Measurements from ENCODE around the gene GRAMD1B. TPM values are rescaled to one million over a fixed set of nuclear protein-coding genes. Genes with fewer than 3 reads are reported as not detected.

The GRAMD1B gene
- total and polyA plus RNA-seq, 12 donors = 7.3 to 41.0 (median 21.0) TPM

DNA sequence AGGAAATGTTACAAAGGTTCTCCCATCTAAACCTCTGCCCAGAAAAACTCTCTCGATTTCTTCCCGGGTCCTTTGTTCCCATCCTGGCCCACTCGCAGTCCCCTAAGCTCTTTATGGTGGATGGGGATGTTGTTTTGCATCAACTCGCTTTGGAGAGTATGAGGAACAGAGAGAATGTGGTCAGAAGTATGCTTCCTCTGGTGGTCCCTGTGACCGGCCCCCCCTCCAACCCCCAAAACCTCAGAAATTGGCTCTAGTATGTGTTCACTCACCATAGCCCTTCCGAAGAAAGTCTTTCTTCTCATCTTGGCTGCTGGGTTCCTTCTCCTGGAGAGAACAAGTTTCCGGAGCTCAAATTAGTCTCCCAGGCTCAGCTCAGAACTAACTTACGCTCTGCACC is 54.4 kb downstream of the GRAMD1B start:
- Histone ChIP-seq H3K27me3 (no peaks in the 10 kb centered on the region), H3K27ac (no peak overlapping the region), H3K4me3 (no peak overlapping the region), H3K36me3 (peaks cover 0 to 12% (median 0%) of the 10 kb centered on the region in 9 donors), H3K9me3 (no peaks in the 10 kb centered on the region), H3K4me1 (peaks cover 0 to 9% (median 0%) of the 10 kb centered on the region in 9 donors)
- DNase-seq (no peak), ATAC-seq (no peak)
- WGBS, 2 donors = 84 to 90% methylated on average over 8 of the region's 8 CpGs
- TF ChIP-seq, protein P1, sequence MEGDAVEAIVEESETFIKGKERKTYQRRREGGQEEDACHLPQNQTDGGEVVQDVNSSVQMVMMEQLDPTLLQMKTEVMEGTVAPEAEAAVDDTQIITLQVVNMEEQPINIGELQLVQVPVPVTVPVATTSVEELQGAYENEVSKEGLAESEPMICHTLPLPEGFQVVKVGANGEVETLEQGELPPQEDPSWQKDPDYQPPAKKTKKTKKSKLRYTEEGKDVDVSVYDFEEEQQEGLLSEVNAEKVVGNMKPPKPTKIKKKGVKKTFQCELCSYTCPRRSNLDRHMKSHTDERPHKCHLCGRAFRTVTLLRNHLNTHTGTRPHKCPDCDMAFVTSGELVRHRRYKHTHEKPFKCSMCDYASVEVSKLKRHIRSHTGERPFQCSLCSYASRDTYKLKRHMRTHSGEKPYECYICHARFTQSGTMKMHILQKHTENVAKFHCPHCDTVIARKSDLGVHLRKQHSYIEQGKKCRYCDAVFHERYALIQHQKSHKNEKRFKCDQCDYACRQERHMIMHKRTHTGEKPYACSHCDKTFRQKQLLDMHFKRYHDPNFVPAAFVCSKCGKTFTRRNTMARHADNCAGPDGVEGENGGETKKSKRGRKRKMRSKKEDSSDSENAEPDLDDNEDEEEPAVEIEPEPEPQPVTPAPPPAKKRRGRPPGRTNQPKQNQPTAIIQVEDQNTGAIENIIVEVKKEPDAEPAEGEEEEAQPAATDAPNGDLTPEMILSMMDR (IDR thresholded peaks at IDR 0.05) = no peak
- intact Hi-C loops (cut with DNase I) = no loop called here

DNA sequence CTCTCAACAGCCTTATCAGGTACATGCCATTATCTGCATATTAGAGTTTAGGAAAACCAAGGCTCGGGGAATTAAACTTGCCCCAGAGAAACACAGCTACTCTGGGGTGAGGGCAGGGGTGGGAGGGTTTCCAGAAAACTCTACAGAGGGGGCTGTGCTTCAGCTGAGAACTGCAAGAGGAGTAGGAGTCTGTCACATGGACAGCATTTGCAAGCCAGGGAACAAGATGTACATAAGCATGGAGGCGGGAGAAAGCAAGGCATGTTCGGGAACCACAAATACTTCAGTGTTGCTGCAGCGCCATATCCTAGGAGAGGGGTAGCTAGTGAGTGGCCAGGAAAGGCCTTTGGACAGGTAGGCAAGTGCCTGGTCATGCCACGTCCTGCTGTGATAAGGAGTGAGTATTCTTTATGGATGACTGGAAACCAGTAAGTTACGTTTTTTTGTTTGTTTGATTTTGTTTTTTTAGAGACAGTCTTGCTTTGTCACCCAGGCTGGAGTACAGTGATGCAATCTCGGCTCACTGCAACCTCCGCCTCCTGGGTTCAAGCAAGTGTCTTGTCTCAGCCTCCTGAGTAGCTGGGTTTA is 57.2 kb downstream of the GRAMD1B start:
- Histone ChIP-seq H3K27me3 (no peaks in the 10 kb centered on the region), H3K9me3 (no peaks in the 10 kb centered on the region), H3K4me1 (peaks cover 0 to 8% (median 0%) of the 10 kb centered on the region in 9 donors), H3K36me3 (peaks cover 0 to under 1% (median 0%) of the 10 kb centered on the region in 9 donors), H3K27ac (no peak overlapping the region), H3K4me3 (no peak overlapping the region)
- intact Hi-C loops (cut with DNase I) = no loop called here
- DNase-seq (no peak), ATAC-seq (peak in 2 of 8 donors; percentile 27 to 80)
- TF ChIP-seq, protein P1 (IDR thresholded peaks at IDR 0.05) = no peak
- WGBS, 2 donors = 76 to 81% methylated on average over 8 of the region's 8 CpGs

DNA sequence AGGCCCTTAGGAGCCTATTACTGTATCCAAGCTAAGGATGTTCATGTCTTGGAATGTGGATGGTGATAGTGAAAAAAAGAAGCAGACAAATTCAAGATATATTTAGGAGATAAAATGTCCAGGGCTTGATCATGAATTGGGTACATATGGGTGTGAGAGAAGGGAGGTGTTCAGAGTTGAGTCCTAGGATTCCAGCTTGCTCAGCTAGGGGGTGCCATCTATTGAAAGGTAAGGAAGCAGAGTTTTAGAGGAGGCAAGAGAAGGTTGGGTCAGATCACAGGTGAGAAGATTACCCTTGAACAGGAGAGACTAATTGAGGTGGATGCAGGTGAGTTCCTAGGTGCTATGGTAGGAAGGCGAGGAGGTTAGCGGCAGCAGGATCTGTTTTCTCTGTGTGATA is 60.5 kb downstream of the GRAMD1B start:
- Histone ChIP-seq H3K4me3 (no peak overlapping the region), H3K9me3 (no peaks in the 10 kb centered on the region), H3K27me3 (no peaks in the 10 kb centered on the region), H3K4me1 (peaks cover 0 to 19% (median 6%) of the 10 kb centered on the region in 9 donors), H3K27ac (no peak overlapping the region), H3K36me3 (no peaks in the 10 kb centered on the region)
- DNase-seq (no peak), ATAC-seq (no peak)
- WGBS, 2 donors = 96 to 100% methylated on average over 2 of the region's 2 CpGs
- intact Hi-C loops (cut with DNase I) = loop anchor here in 1 of 10 donors (10.0 kb wide), 1 partner anchor 376 kb away; no protein-coding TSS in a partner anchor
- TF ChIP-seq, protein P1 (IDR thresholded peaks at IDR 0.05) = no peak

DNA sequence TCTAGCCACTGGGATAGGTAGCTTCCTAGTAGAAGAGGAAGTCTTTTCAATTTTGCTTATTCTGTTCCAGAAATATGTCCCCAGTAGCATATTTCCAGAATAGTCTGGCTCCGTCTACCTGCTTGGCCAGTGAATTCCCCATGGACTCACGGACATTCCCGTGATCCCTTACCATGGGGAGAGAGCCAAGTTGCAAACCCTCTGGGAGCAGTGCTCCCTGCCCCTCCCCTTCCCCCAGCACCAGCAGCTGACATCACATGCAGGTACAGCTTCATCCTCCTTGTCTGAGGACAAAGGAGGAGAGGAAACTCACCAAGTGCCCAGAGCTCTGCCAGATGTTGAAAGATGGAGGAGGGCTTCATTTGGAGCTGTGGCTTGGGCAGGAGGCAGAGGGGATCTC is 61.2 kb downstream of the GRAMD1B start:
- no peak overlapping the region for H3K4me3 ChIP-seq
- H3K27ac ChIP-seq = no peak overlapping the region
- 38 to 58% methylated on average over 3 of the region's 3 CpGs for WGBS, 2 donors
- ATAC-seq (no peak), DNase-seq (no peak)
- TF ChIP-seq, protein P1 (IDR thresholded peaks at IDR 0.05) = no peak
- H3K9me3 ChIP-seq = no peaks in the 10 kb centered on the region
- intact Hi-C loops (cut with DNase I) = loop anchor here in 1 of 10 donors (10.0 kb wide), 1 partner anchor 376 kb away; no protein-coding TSS in a partner anchor
- H3K4me1 ChIP-seq = peaks cover 0 to 19% (median 6%) of the 10 kb centered on the region in 9 donors
- no peaks in the 10 kb centered on the region for H3K27me3 ChIP-seq
- no peaks in the 10 kb centered on the region for H3K36me3 ChIP-seq

Data from heart right ventricle (tissue), 16 donors.